Measurements from ENCODE around the gene DDOST. TPM values are rescaled to one million over a fixed set of nuclear protein-coding genes. Genes with fewer than 3 reads are reported as not detected.

Gene DDOST
- polyA plus RNA-seq, 2 of the 4 experiments (the other 2 are of a cell fraction), result 158 to 231 TPM

DNA sequence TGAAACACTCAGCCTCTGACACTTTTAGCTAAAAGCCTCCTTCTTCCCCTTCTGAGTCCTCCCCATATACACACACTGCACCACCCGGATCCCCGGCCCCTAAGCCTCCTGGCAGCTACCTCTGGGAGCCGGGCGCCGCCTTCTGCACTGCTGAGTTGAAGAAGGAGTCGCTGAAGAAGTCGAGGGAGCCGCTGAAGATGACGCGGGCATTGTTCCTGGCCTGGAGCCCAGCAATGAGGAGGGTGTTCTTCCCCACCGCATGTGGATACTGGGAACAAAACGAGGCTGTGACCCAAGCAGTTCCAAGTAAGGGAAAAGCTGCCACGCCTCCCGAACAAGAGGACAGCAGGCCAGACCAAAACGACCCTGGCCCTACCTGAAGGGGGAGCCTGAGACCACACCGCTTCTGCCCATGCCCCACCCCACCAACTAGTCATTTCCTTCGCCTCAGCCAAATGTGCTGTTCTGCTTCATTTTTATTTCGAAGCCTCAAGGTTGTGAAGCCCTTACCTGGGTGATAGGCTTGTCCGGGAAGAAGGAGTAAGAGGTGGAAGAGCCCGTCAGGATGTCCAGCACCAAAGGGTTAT, 7.0 kb downstream of the DDOST start:
- DNase-seq (ENCODE audit: low read depth in 1 of 2, low spot score in 1 of 2) (no peak), FAIRE-seq (no peak), ATAC-seq (peak in 1 of 2 experiments; percentile 40; a peak in 2 of 6 replicates)
- Histone ChIP-seq H3K4me3 (no peak overlapping the region), H3K4me2 (no peak overlapping the region), H3K27ac (no peak overlapping the region), H3K9me3 (no peaks in the 10 kb centered on the region), H3K4me1 (peaks cover under 1% of the 10 kb centered on the region; the same call in 1 of the 3 replicates)
- 86% methylated on average over 20 of the region's 20 CpGs for WGBS (ENCODE audit: missing lambda C conversion rate)
- CTCF ChIA-PET, result interaction anchor here (1.0 to 1.5 kb wide), 2 partner anchors 13 to 133 kb away, joined by 3 to 4 read pairs; no protein-coding TSS in a partner anchor
- TF ChIP-seq TFCP2L1 (CRISPR knock-in tag; IDR thresholded peaks at IDR 0.05), result no peak
- TF ChIP-seq RAD21 (conservative IDR thresholded peaks at IDR 0.05 in 1 of 2, IDR thresholded peaks at IDR 0.05 in 1 of 2), result 0 out of 5 replicates have a peak, but pooled peaks of 1 of the 2 experiments have one; percentile 9
- POLR2A ChIA-PET, result no interaction called here

DNA sequence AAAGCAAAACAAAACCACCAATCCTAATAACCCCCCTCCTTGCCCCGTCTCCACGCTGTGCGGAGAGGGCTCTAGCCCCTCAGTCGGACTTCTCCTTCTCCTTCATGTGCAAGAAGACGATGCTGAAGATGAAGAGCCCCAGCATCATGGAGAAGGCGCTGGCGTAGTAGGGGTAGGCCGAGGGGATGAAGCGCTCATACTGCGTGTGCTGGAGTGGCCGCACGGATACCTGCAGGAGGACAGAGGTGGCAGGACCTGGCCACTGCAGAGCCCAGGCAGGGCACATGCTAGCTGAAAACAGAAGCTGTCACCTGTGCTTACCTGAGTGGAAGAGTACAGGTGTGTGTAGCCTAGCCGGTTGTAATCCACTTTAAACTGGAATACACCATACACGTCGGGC, 8.9 kb downstream of the DDOST start:
- WGBS (ENCODE audit: missing lambda C conversion rate), result 97% methylated on average over 15 of the region's 15 CpGs
- DNase-seq (ENCODE audit: low read depth in 1 of 2, low spot score in 1 of 2), result no peak
- H3K9me3 ChIP-seq, result no peaks in the 10 kb centered on the region
- no peak overlapping the region for H3K4me3 ChIP-seq
- no peak overlapping the region for H3K27ac ChIP-seq
- H3K4me2 ChIP-seq, result no peak overlapping the region
- POLR2A ChIA-PET, result no interaction called here
- no peak for ATAC-seq
- FAIRE-seq, result no peak
- H3K4me1 ChIP-seq, result no peaks in the 10 kb centered on the region
- no peak for TF ChIP-seq RFX5 (IDR thresholded peaks at IDR 0.05)
- no peak for TF ChIP-seq HDAC2 (IDR thresholded peaks at IDR 0.05)
- TF ChIP-seq FOSL2 (IDR thresholded peaks at IDR 0.05), result no peak
- no peak for TF ChIP-seq FOSL2 (CRISPR knock-in tag; IDR thresholded peaks at IDR 0.05)
- no peak for TF ChIP-seq CBX8 (IDR thresholded peaks at IDR 0.05)
- TF ChIP-seq HEYL (CRISPR knock-in tag; IDR thresholded peaks at IDR 0.05), result no peak
- no peak for TF ChIP-seq MAFK (IDR thresholded peaks at IDR 0.05; ENCODE audit: partially characterized antibody)
- TF ChIP-seq JUN (IDR thresholded peaks at IDR 0.05), result no peak
- no peak for TF ChIP-seq PBX3 (IDR thresholded peaks at IDR 0.05)
- no peak for TF ChIP-seq JUNB (IDR thresholded peaks at IDR 0.05)
- TF ChIP-seq FOSB (CRISPR knock-in tag; IDR thresholded peaks at IDR 0.05), result no peak
- TF ChIP-seq EHMT2 (IDR thresholded peaks at IDR 0.05; ENCODE audit: low read depth), result no peak
- no peak for TF ChIP-seq ZNF302 (CRISPR knock-in tag; IDR thresholded peaks at IDR 0.05)
- TF ChIP-seq, protein P1, sequence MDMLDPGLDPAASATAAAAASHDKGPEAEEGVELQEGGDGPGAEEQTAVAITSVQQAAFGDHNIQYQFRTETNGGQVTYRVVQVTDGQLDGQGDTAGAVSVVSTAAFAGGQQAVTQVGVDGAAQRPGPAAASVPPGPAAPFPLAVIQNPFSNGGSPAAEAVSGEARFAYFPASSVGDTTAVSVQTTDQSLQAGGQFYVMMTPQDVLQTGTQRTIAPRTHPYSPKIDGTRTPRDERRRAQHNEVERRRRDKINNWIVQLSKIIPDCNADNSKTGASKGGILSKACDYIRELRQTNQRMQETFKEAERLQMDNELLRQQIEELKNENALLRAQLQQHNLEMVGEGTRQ (IDR thresholded peaks at IDR 0.05), result no peak
- TF ChIP-seq, protein P2, sequence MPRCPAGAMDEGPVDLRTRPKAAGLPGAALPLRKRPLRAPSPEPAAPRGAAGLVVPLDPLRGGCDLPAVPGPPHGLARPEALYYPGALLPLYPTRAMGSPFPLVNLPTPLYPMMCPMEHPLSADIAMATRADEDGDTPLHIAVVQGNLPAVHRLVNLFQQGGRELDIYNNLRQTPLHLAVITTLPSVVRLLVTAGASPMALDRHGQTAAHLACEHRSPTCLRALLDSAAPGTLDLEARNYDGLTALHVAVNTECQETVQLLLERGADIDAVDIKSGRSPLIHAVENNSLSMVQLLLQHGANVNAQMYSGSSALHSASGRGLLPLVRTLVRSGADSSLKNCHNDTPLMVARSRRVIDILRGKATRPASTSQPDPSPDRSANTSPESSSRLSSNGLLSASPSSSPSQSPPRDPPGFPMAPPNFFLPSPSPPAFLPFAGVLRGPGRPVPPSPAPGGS (IDR thresholded peaks at IDR 0.05), result no peak
- CTCF ChIA-PET, result interaction anchor here (1.3 to 1.4 kb wide), 2 partner anchors 9 to 13 kb away, joined by 3 to 4 read pairs; partner anchors contain the start of gene DDOST

DNA sequence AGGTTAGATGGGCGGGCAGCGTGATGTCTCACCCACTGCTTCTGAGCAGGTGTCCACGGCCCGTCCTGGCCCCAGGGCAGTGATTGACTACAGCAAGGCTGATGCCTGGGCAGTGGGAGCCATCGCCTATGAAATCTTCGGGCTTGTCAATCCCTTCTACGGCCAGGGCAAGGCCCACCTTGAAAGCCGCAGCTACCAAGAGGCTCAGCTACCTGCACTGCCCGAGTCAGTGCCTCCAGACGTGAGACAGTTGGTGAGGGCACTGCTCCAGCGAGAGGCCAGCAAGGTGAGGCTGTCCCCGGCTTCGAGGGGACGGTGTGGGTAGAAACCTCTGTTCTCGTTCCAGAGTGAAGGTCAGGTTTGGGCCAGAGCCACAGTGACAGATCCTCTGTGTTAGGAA, 12.2 kb downstream of the DDOST start:
- FAIRE-seq, result no peak
- TF ChIP-seq ESRRA (IDR thresholded peaks at IDR 0.05; ENCODE audit: borderline replicate concordance, low read length) (no peak), CBX8 (IDR thresholded peaks at IDR 0.05) (no peak), KDM5A (IDR thresholded peaks at IDR 0.05) (no peak), HMGXB4 (CRISPR knock-in tag; IDR thresholded peaks at IDR 0.05; ENCODE audit: borderline replicate concordance) (no peak), MYC (IDR thresholded peaks at IDR 0.05; ENCODE audit: borderline replicate concordance, low read length) (no peak), MAX (IDR thresholded peaks at IDR 0.05) (no peak), NPAS2 (CRISPR knock-in tag; IDR thresholded peaks at IDR 0.05; ENCODE audit: borderline replicate concordance) (no peak), MAZ (IDR thresholded peaks at IDR 0.05; ENCODE audit: borderline replicate concordance, low read depth, low read length) (no peak), GATA3 (IDR thresholded peaks at IDR 0.05; ENCODE audit: borderline replicate concordance) (no peak), NFE2L2 (conservative IDR thresholded peaks at IDR 0.05; ENCODE audit: low read length) (no peak), RARB (CRISPR knock-in tag; IDR thresholded peaks at IDR 0.05) (no peak), POLR2A (IDR thresholded peaks at IDR 0.05; ENCODE audit: low read length) (no peak)
- no peaks in the 10 kb centered on the region for H3K4me1 ChIP-seq
- CTCF ChIA-PET, result interaction anchor here (1.4 to 1.9 kb wide), 4 partner anchors 9 to 74 kb away, joined by 3 to 13 read pairs (median 4); no protein-coding TSS in a partner anchor
- ATAC-seq, result no peak
- no peak for DNase-seq (ENCODE audit: low read depth in 1 of 2, low spot score in 1 of 2)
- no peak overlapping the region for H3K4me2 ChIP-seq
- no peak overlapping the region for H3K4me3 ChIP-seq
- POLR2A ChIA-PET, result no interaction called here
- H3K9me3 ChIP-seq, result no peaks in the 10 kb centered on the region
- no peak overlapping the region for H3K27ac ChIP-seq
- 93% methylated on average over 5 of the region's 15 CpGs for WGBS (ENCODE audit: missing lambda C conversion rate)

All from A549 (cell line).